HCT116 (cell line): ENCODE results near the gene BCR.

ENCODE experiments used
- CBX3 ChIP-seq: IDR thresholded peaks from 2 replicates; pipeline ENCODE4 v1.6.1; 2012; ENCODE audit warnings: low read depth
- EZH2 ChIP-seq: fragments of 200-600 bp; sonication (generic); IDR thresholded peaks from 2 replicates; pipeline ENCODE4 v1.6.1; 2017; ENCODE audit warnings: antibody characterized with exemption, mixed run types
- POLR2A ChIP-seq: IDR thresholded peaks from 2 replicates; pipeline ENCODE4 v1.7.0; 2011; ENCODE audit warnings: borderline replicate concordance; ENCODE audit not compliant: insufficient read depth, insufficient read length; ENCODE audit errors: extremely low read depth
- POLR2AphosphoS5 ChIP-seq: IDR thresholded peaks from 2 replicates; pipeline ENCODE4 v1.6.1; 2011; ENCODE audit warnings: mild to moderate bottlenecking, low read depth, low read length, moderate library complexity
- RAD21 ChIP-seq: IDR thresholded peaks from 2 replicates; pipeline ENCODE4 v1.6.1; 2012; ENCODE audit warnings: low read depth, mild to moderate bottlenecking
- SIN3A ChIP-seq: IDR thresholded peaks from 2 replicates; pipeline ENCODE4 v1.6.1; 2012; ENCODE audit warnings: low read depth
- SP1 ChIP-seq: IDR thresholded peaks from 2 replicates; pipeline ENCODE4 v1.6.1; 2012; ENCODE audit warnings: low read depth
- ZNF274 ChIP-seq: fragments of 200-500 bp; sonication (Bioruptor generic); IDR thresholded peaks from 2 replicates; pipeline ENCODE4 v1.6.1; 2014; ENCODE audit warnings: mild to moderate bottlenecking, low read depth, low read length, inconsistent platforms
- TF ChIP-seq, protein P1 (sequence below), 3 experiments: fragments of 200-600 bp in 1 of 3; sonication (generic) in 1 of 3; IDR thresholded peaks in 2 of 3; conservative IDR thresholded peaks in 1 of 3; 2 replicates each; pipeline ENCODE4 v1.5.1; 2012 to 2017; ENCODE audit warnings: low read depth in 2 of 3, low read length in 2 of 3, antibody characterized with exemption in 1 of 3, borderline replicate concordance in 1 of 3, control low read depth in 1 of 3, mild to moderate bottlenecking in 1 of 3, mixed read lengths in 1 of 3, mixed run types in 1 of 3, moderate library complexity in 1 of 3; ENCODE audit not compliant: insufficient read depth in 1 of 3

GRCh38 chr22:23274891-23275694 lies 94.8 kb downstream of the BCR start:
- TF ChIP-seq SIN3A (no peak), SP1 (no peak), EZH2 (no peak), CBX3 (no peak), POLR2A (no peak), ZNF274 (no peak), POLR2AphosphoS5 (no peak), RAD21 (no peak)
- TF ChIP-seq, protein P1, sequence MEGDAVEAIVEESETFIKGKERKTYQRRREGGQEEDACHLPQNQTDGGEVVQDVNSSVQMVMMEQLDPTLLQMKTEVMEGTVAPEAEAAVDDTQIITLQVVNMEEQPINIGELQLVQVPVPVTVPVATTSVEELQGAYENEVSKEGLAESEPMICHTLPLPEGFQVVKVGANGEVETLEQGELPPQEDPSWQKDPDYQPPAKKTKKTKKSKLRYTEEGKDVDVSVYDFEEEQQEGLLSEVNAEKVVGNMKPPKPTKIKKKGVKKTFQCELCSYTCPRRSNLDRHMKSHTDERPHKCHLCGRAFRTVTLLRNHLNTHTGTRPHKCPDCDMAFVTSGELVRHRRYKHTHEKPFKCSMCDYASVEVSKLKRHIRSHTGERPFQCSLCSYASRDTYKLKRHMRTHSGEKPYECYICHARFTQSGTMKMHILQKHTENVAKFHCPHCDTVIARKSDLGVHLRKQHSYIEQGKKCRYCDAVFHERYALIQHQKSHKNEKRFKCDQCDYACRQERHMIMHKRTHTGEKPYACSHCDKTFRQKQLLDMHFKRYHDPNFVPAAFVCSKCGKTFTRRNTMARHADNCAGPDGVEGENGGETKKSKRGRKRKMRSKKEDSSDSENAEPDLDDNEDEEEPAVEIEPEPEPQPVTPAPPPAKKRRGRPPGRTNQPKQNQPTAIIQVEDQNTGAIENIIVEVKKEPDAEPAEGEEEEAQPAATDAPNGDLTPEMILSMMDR (IDR thresholded peaks at IDR 0.05 in 2 of 3, conservative IDR thresholded peaks at IDR 0.05 in 1 of 3; ENCODE audit: borderline replicate concordance in 1 of 3, insufficient read depth in 1 of 3, low read depth in 2 of 3, low read length in 2 of 3): no peak
